GM19328 (cell line): ENCODE data around the gene LZTS3.
"Not testable (repeated sequence)": the region's sequence is repeated elsewhere in the genome, so short reads cannot be mapped to it uniquely, and the experiment has no call there.

ENCODE experiments used
- ATAC-seq: cut with Tn5 transposase; IDR thresholded peaks from one replicate; pipeline ENCODE4 v1.9.1; 2021; ENCODE audit warnings: mild to moderate bottlenecking, moderate library complexity; ENCODE audit not compliant: unreplicated experiment

LZTS3 gene

DNA sequence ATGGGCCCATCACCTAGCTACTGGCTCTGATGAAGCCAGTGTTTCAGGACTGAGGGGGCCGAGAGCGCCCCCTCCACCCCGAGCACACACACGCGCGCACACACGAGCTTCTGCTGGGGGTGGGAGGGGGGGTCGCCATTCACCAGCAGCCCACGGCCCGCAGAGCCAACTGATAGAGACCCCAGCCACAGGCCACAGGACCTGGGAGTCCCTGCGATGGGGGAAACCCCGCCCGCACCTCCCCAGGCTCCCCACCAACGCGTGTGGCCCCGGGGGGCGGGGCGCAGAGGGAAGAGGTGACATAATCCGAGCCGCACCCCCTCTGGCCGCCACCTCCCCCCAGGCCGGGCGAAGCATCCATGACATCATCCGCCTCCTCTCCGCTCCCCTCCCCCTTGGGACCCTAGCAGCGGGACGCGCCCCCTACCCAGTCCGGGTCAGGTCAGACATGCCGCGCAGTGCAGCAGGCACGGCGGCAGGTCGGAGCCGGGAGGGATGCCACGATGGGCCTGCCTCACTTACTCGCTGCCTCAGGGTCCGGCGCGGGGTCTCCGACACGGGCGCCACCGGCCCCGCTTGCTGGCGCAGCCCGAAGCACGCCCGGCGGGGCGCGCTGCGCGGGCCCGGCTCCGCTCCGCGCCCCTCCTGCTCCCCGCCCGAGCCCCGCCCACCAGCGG lies at the start of gene LZTS3:
LZTS3 (minus strand) TSS at position 617 of the 677 bp plus-strand sequence. CDS start 6,386 bp downstream, outside the sequence.
- ATAC-seq = peak; percentile 33

DNA sequence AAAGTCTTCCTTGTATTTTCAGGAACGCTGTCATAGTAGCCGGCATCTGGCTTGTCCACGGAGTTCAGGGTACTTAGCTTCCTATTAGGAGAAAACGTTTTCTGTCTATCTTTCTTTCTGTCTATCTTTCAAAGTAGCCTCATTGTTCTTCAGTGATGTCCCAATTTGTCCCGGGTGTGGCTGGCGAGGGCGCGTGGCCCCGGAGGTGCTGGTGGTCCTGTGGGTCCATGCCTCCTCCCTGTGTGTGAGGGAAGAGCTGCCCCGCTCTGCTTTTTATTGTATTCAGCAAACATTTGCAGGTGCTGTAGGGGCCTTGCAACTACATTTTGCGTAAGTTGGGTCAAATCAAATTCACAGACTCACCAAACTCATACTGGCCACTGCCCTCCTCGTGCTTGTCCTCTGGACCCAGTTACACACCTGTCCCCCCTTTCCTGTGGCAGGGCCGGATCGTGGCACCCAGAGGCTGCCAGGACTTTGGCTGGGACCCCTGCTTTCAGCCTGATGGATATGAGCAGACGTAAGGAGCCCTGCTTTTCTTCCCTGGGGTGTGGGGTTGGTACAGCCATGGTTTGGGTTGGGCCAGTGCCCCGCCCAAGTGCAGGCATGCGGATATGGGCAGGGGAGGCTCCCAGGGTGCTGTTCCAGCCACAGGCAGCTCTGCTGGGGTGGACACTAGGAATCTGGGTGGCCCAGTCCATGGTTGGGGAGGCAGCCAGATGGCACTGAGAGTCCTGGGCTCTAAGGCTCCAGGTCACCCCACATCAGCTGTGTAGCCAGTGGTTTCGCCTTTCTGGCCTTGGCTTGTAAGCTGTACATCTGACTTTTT lies 48.3 kb upstream of the LZTS3 start:
- no peak for ATAC-seq

DNA sequence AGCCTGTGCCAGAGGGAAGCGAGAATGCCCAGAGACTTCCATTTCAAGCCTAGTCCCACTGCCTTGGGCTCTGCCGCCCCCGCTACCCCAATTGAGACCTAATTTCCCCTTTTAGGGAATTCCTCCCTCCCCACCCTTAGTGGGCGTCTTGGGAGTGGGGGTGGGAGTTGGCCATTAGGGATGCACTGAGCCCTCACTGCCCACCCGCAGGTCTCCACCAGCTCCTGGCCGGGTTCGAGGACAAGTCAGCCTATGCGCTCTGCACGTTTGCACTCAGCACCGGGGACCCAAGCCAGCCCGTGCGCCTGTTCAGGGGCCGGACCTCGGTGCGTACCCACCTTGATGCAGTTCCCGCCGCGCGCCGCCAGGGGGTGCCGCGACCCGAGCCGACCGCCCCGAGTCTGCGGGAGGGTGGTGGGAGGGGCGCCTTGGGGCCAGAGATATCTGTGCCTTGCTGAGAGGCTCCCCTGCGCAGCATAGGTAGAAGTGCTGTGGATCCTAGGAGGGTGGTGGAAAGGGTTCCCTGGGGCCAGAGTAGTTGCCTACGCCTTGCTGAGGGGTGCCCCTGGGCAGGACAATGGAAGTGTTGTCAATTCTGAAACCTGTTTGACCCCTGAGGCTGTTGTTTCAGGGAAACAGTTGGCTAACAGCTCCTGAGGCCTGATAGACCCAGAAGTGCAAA lies 45.1 kb upstream of the LZTS3 start:
- ATAC-seq = no peak

DNA sequence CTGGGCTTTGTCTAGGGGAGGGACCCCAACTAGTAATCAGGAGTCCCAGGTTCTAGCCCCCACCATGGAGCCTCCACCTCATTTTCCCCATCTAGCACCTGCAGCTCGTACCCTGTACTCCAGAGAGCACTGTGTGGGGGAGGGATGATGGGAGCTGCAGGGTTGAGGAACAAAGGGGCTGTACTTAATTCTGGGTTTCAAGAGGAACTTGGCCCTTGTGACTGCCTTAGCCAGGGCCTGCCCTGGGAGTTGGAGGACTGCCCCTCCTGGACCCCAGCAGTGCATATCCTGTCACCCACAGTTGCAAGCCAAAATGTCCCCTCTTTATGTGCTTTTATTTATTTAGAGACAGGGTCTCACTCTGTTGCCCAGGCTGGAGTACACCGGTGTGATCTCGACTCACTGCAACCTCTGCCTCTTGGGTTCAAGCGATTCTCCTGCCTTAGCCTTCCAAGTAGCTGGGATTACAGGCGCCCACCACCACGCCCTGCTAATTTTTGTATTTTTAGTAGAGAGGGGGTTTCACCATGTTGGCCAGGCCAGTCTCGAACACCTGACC lies 42.1 kb upstream of the LZTS3 start:
- not testable (repeated sequence) for ATAC-seq

DNA sequence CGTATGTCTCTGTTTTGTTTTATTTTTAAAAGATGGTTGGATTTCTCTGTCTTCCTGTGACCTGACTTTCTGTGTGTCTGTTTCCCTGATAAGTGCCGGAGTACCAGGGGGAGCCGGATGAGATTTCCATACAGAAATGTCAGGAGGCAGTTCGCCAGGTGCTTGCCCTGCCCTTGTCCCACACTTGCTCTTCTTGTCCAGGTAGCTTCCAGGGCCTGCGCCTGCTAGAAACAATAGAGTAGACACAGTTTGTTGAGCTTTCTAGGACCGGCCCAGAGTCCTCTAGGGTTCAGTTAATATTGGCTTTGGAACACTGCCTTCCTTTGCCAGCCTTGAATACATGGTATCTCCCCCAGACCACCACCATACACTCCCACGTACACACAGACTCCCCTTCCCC lies 39.9 kb upstream of the LZTS3 start:
- no peak for ATAC-seq

DNA sequence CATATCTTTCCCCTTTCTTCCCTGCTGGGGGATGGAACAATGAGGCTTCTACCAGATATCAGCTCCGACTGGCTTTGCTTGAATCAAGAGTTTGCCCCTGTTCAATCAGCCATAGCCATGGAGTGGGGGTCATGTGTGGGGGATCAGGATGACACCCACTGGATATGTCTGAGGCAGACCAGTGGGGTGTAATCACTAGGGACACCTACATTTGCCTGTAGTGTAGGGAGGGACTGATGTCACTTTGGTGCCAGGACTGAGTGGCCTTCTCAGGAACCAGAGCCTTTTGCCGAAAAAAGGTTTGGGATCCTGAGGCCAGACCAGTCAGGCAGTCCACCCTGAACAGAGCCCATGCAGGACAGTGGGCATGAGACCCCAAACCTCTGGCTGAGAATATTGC lies 37.0 kb upstream of the LZTS3 start:
- ATAC-seq = no peak

DNA sequence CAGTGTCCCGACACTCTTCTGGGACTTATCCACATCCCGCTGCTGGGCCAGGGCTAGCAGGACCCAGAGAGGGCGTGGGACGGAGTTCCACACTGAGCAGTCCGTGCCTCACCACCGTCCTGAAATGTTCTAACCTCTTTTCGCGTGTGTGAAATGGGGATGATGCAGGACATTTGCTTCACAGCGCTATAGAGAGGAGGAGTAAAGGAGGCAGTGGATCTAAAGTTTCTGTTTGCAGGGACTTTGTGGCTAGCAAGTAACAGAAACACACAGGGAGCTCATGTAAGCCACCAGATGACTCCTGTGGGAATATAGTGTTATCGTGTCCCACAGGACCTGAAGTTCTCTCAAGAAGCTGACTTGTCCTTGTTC lies 36.6 kb upstream of the LZTS3 start:
- no peak for ATAC-seq

DNA sequence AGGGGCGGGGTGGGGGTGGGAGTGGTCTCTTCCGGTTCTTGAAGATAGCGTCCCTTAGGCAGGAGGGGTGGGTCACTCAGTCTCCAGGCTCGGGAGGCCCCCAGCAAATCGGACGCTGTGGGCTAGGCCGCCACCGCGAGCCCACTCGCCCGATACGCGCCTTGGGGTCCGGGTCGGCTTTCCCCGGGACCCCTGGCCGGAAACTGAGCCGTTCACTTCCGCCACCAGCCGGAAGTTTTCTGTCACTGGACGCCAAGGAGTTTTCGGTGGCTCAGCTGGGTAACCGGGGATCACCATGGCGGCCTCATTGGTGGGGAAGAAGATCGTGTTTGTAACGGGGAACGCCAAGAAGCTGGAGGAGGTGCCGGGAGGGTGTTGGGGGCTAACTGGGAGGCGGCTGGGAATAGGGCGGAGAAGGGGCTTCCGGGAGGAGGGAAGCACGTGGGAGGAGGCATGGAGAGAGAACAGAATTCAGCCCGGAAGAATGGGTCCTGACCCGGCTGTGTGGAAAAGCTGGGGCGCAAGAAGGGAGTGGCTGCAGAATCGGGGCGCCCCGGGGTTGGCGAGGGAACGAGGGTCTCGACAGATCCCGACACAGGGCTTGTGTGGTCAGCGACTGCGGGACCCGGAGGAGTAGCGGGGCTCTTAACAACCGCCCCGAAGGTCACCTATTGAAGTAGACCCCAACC lies 36.1 kb upstream of the LZTS3 start, which contains the start of gene ITPA:
ITPA (plus strand) TSS at position 242 of the 689 bp plus-strand sequence; CDS start at position 296, 54 bp downstream.
- ATAC-seq = no peak

DNA sequence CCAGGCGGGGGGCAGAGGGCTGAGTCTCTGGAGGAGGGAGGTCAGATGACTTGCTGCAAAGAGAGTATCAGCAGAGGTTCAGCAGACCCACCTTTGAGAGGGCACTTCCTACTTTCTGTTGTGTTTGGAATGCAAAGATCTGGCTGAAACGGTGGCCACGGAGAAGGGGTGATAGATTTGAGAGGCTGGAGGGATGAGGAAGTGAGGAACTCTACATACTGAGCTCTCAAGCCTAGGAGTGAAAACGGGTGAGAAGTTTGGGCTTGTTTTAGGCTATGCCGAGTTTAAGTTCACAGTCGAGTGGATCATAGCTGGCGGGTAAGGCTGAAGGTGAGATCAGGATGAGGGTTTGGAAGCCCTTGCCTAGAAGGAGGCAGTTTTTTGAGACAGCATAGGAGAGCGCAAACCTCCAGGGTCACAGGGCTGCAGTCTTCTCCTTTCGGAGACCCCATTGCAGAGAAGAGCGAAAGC lies 35.5 kb upstream of the LZTS3 start:
- no peak for ATAC-seq

DNA sequence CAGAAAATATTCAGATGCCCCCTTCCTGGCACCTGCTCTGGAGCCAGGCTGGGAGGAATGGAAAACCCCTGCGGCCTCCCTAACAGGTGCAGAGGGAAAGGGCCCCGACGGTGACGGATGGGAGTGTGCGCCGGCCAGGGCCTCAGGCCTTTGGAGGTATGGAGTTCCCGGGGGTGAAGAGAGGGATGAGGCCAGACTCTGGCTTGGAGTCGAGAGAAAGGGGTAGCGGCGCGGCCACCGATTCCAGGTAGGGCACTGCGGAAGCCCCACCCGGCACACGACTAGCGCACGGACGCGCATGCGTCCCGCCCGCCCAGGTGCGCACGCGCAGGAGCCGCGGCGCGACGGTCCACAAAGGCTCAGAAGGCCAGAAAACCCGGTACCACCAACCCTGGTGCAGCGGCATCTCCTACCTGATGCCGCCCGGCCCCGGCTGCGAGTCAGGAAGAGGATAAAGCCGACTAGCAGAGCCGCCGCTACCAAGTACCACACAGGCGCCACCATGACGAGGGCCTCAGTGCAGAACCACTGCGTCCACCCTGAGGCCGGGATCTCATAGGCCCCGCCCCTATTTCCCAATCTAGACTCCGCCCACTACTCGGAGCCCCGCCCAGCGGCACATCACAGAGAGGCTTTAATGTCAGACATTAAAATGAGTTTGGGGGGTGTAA lies 30.9 kb upstream of the LZTS3 start, which contains the start of gene DDRGK1:
DDRGK1 (minus strand) TSS at position 559 of the 671 bp plus-strand sequence; CDS start at position 504, 55 bp downstream.
- ATAC-seq = peak; percentile 72

DNA sequence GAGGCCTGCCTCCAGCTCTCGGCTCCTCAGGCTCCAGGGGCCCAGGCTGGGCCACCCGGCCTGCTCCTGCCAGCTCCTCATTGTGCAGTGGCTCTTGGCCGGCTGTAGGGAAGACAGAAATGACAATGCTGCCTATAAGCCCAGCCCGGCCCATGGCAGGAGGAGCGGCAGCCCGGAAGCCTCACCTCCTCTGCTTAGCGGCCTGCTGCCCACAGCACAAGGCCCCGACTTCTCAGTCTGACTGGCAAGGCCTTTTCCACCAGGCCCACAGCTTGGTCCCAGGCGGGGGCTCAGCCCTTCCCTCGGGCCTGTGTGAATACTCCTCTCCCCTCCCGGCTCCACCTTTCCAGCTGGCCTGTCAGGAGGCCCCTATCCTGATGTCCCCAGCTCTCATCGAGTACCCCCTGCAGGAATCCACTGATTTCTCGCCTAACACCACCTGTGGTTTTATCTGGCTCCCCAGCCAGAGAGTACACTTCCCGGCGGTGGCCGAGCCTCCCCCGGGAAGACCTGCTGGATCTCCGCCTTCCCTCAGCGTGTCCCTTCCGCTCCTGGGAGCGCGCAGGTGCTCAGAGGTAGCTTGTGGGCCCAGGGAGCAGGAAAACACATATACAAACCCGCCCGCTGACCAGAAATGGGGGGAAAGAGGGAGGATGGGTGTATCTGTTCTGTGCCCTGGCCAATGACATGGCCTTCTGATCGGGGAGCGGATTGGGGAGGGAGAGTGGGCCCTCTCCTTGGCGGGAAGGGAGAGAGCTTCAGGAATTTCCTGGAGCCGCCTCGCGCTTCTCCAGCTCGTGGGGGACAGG lies 30.2 kb upstream of the LZTS3 start:
- ATAC-seq = peak; percentile 21

DNA sequence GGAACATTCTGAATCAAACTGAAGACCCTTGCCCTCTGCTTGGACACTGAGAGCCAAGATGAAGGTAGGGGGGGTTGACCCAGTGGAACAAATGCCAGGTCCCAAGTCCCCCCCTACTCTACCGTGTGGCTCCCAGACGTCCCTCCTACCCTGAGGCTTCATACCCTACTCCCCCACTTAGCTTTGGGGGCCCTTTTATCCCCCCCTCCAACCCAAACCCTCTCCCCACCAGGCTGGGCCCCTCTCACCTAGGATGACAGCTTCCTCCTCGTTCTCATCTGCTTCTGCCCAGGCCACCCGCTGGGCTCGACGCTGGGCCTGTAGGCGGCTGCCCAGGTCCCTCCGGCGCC lies 29.6 kb upstream of the LZTS3 start:
- ATAC-seq = no peak

DNA sequence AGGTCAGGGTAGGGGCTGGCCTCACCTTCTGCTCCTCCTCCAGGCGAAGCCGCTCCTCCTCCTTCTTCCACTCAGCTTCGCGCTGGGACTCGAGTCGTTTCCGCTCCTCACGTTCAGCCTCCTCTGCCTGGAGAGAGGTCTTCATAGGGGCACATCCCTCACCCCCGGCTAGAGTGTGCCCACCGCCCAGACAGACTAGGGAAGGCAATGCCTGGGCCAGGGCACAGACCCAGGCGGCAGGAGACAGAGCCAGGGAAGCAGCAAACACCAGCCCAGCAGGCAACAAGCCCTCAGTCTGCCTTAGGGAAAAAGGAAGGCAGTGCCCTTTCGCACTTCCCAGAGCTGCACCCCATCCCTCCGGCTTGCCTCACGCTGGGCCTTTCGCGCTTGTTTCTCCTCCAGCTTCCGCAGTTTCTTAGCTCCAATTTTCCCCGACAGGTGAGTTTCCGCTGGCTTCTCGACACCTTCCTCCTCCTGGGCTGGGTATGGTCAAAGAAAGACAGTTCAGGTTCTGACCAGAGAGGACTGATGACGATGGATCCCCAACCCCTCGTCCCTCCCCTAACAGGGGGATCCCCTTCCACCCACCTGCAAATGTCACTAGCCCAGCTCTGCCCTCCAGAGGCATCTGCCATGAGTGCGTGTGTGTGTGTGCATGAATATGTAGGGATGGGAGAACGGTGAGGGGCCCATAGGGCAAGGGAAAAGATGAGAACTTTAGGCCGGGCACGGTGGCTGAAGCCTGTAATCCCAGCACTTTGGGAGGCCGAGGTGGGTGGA lies 26.8 kb upstream of the LZTS3 start:
- ATAC-seq = no peak

DNA sequence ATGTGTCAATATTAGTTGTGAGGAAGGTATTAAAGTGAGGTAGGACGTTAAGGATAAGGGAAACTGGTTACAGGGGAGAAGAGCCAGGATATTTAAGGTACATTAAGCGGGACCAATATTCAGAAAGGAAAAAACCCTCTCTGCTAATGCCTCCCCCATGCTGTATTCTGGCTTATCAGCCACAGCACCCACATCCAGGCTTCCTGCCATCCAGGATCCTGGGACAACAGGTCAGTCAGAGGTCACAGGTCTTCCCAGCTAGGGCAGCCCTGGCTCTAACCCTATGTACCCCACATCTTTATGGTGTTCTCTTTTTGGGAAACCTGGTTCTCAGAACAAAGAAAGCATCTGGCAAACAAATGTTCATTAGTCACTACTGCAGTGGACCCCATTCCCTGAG lies 25.9 kb upstream of the LZTS3 start:
- no peak for ATAC-seq

DNA sequence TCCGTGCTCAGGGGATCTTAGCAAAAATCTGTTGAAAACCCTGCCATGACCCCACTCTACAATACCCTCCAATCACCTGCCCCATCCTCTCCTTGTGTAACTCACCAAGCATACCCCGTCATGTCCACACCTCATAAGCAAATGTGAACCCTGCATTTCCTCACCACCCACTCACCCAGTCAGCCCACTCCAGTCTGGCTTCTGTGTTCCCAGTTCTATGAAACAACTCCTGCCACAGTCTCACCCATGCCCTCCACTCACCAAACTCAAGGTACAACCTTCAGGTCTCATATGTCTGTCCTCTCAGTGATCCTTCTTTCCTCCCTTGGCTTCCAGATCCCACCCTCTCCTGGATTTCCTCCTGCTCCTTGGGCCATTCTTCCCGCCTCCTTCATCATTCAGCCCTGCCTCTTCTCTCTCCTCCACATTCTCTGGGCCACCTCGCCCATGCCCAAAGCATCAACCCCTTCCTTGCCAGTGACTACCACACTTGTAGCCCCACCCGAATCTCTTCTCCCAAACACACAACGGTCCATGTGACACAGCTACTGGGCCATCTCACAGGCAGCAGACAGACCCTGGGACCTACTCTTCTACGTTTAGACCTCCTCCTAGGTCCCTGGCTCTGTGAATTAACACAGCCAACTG lies 22.4 kb upstream of the LZTS3 start:
- no peak for ATAC-seq

DNA sequence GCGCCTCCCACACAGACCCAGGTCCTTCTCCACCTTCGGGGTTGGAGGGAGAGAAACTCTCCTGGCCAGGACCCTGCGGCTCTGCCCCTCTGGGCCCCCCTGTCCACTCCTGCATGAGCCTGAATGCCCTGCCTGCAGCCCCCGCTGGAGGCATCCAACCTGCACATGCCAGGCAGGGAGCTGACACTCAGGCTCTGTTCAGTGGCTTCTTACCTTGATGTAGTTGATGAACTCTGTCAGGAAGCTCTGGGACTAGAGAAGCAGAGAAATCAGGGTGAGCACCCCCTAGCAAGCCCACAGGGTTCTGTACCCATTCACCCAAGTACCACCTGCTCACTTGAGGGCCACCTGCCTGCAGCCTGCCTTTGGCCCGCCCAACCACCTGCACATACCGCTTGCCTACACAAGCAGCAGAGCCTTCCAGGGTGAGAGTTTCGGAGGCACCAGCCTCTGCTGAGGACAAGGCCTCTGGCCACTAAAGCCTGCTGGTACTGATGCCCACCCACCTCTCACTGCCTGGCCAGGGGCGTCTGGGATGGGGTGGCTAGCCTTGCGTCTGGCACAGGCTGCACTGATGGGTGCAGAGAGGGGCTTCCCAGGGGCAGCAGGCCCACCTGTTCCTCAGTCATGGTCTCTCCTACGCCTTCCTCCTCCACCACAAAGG lies 21.4 kb upstream of the LZTS3 start:
- ATAC-seq = no peak

DNA sequence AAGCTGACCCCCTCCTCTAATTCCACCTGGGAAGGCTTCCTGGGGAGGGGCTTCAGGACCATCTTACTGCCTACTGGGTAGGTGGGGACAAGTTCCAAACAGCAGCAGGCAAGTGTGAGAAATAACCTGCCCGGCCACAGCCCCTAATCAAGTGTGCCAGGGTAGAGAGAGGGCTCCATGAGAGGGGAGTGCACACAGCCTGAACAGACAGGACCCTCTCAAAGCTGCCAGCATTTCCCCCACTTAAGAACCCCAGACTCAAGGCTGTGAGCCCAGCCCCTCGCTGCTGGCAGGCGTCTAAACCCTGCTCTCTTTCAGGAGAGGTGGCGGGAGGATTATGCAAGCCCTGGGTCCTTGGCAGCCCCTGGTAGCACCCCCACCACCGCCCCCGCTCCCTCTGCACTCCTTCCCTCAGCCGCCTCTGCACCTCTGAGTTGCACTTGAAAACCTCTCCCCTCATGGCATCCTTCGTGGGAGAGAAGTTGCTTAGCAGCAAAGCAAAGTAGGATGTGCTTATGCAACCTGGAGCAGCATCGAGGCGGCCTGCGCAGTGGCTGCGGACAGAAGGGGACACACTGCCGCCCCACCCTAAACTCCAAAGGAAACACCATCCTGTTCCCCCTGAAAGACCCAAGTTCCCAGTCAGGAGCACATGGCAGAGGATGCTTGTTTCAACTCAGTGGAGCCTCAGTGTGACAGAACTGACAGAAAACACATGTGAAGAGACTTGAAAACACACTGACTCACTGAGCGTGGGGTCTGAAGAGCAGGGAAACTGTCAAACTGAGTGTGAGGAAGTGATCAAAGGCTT lies 20.7 kb upstream of the LZTS3 start:
- ATAC-seq = no peak
